Activated CD4-positive, alpha-beta T cell treated with anti-CD3 and anti-CD28 coated beads for 36 hours (primary cell): ENCODE data around the gene IRAK1. TPM values are rescaled to one million over a fixed set of nuclear protein-coding genes. Genes with fewer than 3 reads are reported as not detected.

ENCODE experiments used
- ATAC-seq: fragments of 200-7000 bp; cut with Tn5 transposase; one replicate; pipeline ENCODE4 v1.10.0; 2021; ENCODE audit warnings: mild to moderate bottlenecking, moderate library complexity
- CTCF ChIA-PET: fragments of 350-600 bp; sonication (Branson Sonifier 250); formaldehyde crosslinking; loops from one replicate; lab custom pipeline; 2021; ENCODE audit warnings: antibody characterized with exemption; lab: Charles Lee
- POLR2A ChIA-PET: fragments of 350-600 bp; sonication (Branson Sonifier 250); formaldehyde crosslinking; loops from one replicate; lab custom pipeline; 2021; ENCODE audit warnings: antibody characterized with exemption, inconsistent platforms; lab: Charles Lee
- DNase-seq: peaks from one replicate; pipeline ENCODE4 v3.0.0-alpha.2; 2020
- H3K27ac Mint-ChIP-seq: one replicate; pipeline ENCODE4 v1.8.0; 2021; ENCODE audit warnings: mixed read lengths
- H3K27me3 Mint-ChIP-seq: one replicate; pipeline ENCODE4 v1.8.0; 2021; ENCODE audit warnings: mixed read lengths
- H3K36me3 Mint-ChIP-seq: one replicate; pipeline ENCODE4 v1.8.0; 2021; ENCODE audit warnings: low read depth, mixed read lengths
- H3K4me1 Mint-ChIP-seq: one replicate; pipeline ENCODE4 v1.8.0; 2021; ENCODE audit warnings: mixed read lengths
- H3K4me3 Mint-ChIP-seq: one replicate; pipeline ENCODE4 v1.8.0; 2021; ENCODE audit warnings: mild to moderate bottlenecking, moderate library complexity, mixed read lengths
- H3K9me3 Mint-ChIP-seq: one replicate; pipeline ENCODE4 v1.8.0; 2021; ENCODE audit warnings: low read depth, mixed read lengths
- intact Hi-C, 2 experiments: fragments of 100-400 bp; cut with DNase I in 1 of 2; cut with micrococcal nuclease in 1 of 2; formaldehyde crosslinking; loops; one replicate each; pipeline versions ENCODE4 v1.14.2 to v1.15.1; 2022 to 2024; cut with DNase I, micrococcal nuclease
- total RNA-seq, 2 experiments: library from RNA; stranded (reverse); gene quantifications; one replicate each; pipeline ENCODE4 v1.2.3, GENCODE V29; 2021

The IRAK1 gene
- total RNA-seq, 2 experiments from 2014 or later: 84.3 to 93.6 TPM

- Mint-ChIP-seq H3K4me1 (peaks cover 14% of the 10 kb centered on the region), H3K27me3 (no peaks in the 10 kb centered on the region), H3K36me3 (peaks cover 9% of the 10 kb centered on the region), H3K9me3 (no peaks in the 10 kb centered on the region), H3K27ac (peak overlapping the region; percentile 87), H3K4me3 (peak overlapping the region; percentile 85)
- ChIA-PET CTCF (interaction anchor here (0.7 to 0.8 kb wide), 2 partner anchors 36 to 49 kb away, joined by 3 to 5 read pairs; no protein-coding TSS in a partner anchor), POLR2A (interaction anchor here (0.6 kb wide), 1 partner anchor 51 kb away, joined by 3 read pairs; no protein-coding TSS in a partner anchor)
- DNase-seq (no peak), ATAC-seq (no peak)
- intact Hi-C loops: loop anchor here in 1 of 2 experiments (2.0 to 10.0 kb wide), 4 partner anchors 33 to 357 kb away; partner anchors contain the start of genes ARHGAP4, EMD, FLNA and MECP2
These were observed 1.8 kb downstream of the IRAK1 start for GRCh38 chrX:154017766-154018517.

GRCh38 chrX:154016366-154017076 lies 3.2 kb downstream of the IRAK1 start:
- DNase-seq (no peak), ATAC-seq (no peak)
- Mint-ChIP-seq H3K9me3 (no peaks in the 10 kb centered on the region), H3K4me3 (no peak overlapping the region), H3K27ac (no peak overlapping the region), H3K4me1 (peaks cover 14% of the 10 kb centered on the region), H3K36me3 (peaks cover 12% of the 10 kb centered on the region), H3K27me3 (no peaks in the 10 kb centered on the region)
- intact Hi-C loops: loop anchor here in 1 of 2 experiments (5.0 to 10.0 kb wide), 2 partner anchors 89 to 358 kb away; partner anchors contain the start of genes ARHGAP4, EMD and FLNA
- ChIA-PET CTCF (no interaction called here), POLR2A (interaction anchor here (0.5 kb wide), 1 partner anchor 103 kb away, joined by 3 read pairs; no protein-coding TSS in a partner anchor)

DNA sequence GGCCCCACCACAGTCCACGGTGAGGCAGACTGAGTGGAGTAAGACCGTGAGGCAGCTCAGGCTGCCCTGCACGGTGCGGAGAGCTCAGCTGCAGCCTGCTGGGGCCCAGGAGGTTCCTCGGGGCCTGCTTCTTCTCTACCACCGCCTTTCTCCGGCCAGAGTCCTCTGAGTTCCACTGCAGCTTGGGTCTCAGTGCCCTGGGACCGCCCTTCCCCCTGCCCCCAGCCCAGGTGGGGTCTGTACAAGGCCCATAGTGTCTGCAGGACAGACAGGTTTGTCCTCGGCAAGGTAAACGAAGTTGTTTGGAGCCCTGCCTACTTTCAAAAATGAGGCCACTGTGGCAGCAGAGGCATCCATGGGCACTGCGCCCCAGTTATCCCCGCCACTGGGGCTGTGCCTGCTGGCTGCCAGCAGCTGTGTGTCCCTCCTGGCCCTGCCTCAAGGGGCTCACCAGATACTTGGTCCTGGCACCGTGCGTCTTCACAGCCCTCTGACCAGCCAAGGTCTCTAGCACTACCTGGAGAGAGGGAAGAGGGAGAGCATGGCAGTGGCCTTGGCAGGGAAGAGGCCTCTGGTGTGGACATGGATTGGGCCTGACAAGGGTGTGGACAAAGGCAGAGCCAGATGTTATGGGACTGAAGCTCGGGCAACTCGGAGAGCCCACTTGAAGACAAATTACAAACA lies 4.0 kb downstream of the IRAK1 start:
- Mint-ChIP-seq H3K36me3 (peaks cover 12% of the 10 kb centered on the region), H3K27ac (peak overlapping the region; percentile 42), H3K4me1 (peaks cover 7% of the 10 kb centered on the region), H3K27me3 (no peaks in the 10 kb centered on the region), H3K9me3 (no peaks in the 10 kb centered on the region), H3K4me3 (no peak overlapping the region)
- DNase-seq: no peak
- ChIA-PET CTCF (no interaction called here), POLR2A (no interaction called here)
- ATAC-seq: no peak
- intact Hi-C loops: loop anchor here in 1 of 2 experiments (5.0 to 10.0 kb wide), 2 partner anchors 88 to 359 kb away; partner anchors contain the start of genes ARHGAP4, EMD and FLNA

- intact Hi-C loops: loop anchor here in 1 of 2 experiments (5.0 to 10.0 kb wide), 2 partner anchors 87 to 360 kb away; partner anchors contain the start of genes ARHGAP4, EMD and FLNA
- peaks cover 7% of the 10 kb centered on the region for H3K4me1 Mint-ChIP-seq
- CTCF ChIA-PET: interaction anchor here (0.7 to 1.6 kb wide), 4 partner anchors 10 to 53 kb away, joined by 4 to 9 read pairs (median 5); no protein-coding TSS in a partner anchor
- H3K9me3 Mint-ChIP-seq: no peaks in the 10 kb centered on the region
- no peak overlapping the region for H3K4me3 Mint-ChIP-seq
- POLR2A ChIA-PET: interaction anchor here (0.9 kb wide), 2 partner anchors 13 to 26 kb away, joined by 3 to 6 read pairs; no protein-coding TSS in a partner anchor
- DNase-seq: no peak
- no peak overlapping the region for H3K27ac Mint-ChIP-seq
- no peaks in the 10 kb centered on the region for H3K27me3 Mint-ChIP-seq
- no peak for ATAC-seq
- H3K36me3 Mint-ChIP-seq: peaks cover 15% of the 10 kb centered on the region
These were observed 5.0 kb downstream of the IRAK1 start for GRCh38 chrX:154014429-154015380.

DNA sequence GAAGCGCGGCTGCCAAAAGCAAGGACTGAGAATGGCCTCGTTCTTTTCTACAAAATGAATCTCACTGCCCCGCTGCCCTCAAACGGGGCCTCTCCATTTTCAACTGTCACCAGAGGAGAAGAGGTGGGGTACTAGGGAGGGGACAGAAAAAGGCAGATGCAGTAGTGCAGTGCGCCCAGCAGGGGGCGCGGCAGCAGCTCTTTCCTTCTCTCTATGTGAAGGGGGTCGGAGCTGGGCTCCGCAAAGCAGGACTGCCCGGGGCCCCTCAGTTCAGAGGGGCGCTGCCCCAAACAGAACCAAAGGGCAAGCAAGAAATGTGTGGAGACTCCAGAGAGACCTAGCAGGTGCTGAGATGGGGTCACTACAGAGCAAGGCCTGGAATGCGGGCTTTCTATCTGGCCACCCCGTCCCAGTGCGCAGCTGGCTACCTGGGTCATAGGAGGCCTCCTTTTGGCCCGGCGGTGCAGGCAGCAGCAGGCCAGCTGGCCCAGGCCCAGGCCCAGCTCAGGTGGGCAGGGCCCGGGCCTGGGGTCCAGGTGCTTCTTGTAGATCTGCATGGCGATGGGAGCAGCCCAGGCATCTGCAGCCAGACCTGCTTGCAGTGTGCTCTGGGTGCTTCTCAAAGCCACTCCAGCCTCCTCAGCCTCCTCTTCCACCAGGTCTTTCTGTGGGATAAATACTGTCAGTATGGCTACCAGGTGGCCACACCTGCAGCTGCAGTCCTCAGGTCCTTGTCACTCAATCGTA lies 5.9 kb downstream of the IRAK1 start:
- peaks cover 7% of the 10 kb centered on the region for H3K4me1 Mint-ChIP-seq
- POLR2A ChIA-PET: interaction anchor here (0.9 to 1.0 kb wide), 3 partner anchors 12 to 47 kb away, joined by 3 to 6 read pairs (median 4); no protein-coding TSS in a partner anchor

GRCh38 chrX:154013001-154013421 lies 6.7 kb downstream of the IRAK1 start:
- Mint-ChIP-seq H3K4me1 (peaks cover 7% of the 10 kb centered on the region), H3K36me3 (peaks cover 15% of the 10 kb centered on the region), H3K4me3 (no peak overlapping the region), H3K27me3 (no peaks in the 10 kb centered on the region), H3K9me3 (no peaks in the 10 kb centered on the region), H3K27ac (no peak overlapping the region)
- DNase-seq: no peak
- CTCF ChIA-PET: interaction anchor here (1.0 to 2.2 kb wide), 10 partner anchors 10 to 124 kb away, joined by 3 to 10 read pairs (median 4); no protein-coding TSS in a partner anchor
- intact Hi-C loops: loop anchor here (1.0 to 10.0 kb wide), 2 partner anchors 38 to 362 kb away; partner anchors contain the start of genes EMD (in 1 of the 2) and FLNA (in 1 of the 2)
- POLR2A ChIA-PET: interaction anchor here (1.0 kb wide), 1 partner anchor 46 kb away, joined by 4 read pairs; no protein-coding TSS in a partner anchor
- ATAC-seq: no peak

More for the DNA sequence above, 5.9 kb downstream of the IRAK1 start:
- DNase-seq (peak; percentile 67), ATAC-seq (peak; percentile 85)
- peaks cover 13% of the 10 kb centered on the region for H3K36me3 Mint-ChIP-seq
- H3K9me3 Mint-ChIP-seq: no peaks in the 10 kb centered on the region
- intact Hi-C loops: loop anchor here (1.0 to 10.0 kb wide), 2 partner anchors 38 to 361 kb away; partner anchors contain the start of genes EMD (in 1 of the 2) and FLNA (in 1 of the 2)
- CTCF ChIA-PET: interaction anchor here (0.7 to 2.2 kb wide), 13 partner anchors 9 to 123 kb away, joined by 3 to 10 read pairs (median 4); no protein-coding TSS in a partner anchor
- no peaks in the 10 kb centered on the region for H3K27me3 Mint-ChIP-seq
- peak overlapping the region; percentile 13 for H3K27ac Mint-ChIP-seq
- H3K4me3 Mint-ChIP-seq: no peak overlapping the region

- no peak overlapping the region for H3K4me3 Mint-ChIP-seq
- H3K27ac Mint-ChIP-seq: no peak overlapping the region
- peaks cover 9% of the 10 kb centered on the region for H3K4me1 Mint-ChIP-seq
- DNase-seq: no peak
- intact Hi-C loops: loop anchor here in 1 of 2 experiments (10.0 kb wide), 1 partner anchor 362 kb away; the partner anchor contains the start of genes EMD and FLNA
- no peaks in the 10 kb centered on the region for H3K9me3 Mint-ChIP-seq
- H3K27me3 Mint-ChIP-seq: no peaks in the 10 kb centered on the region
- H3K36me3 Mint-ChIP-seq: peaks cover 18% of the 10 kb centered on the region
- ChIA-PET POLR2A (no interaction called here), CTCF (interaction anchor here (1.0 to 2.2 kb wide), 3 partner anchors 10 to 37 kb away, joined by 3 to 10 read pairs (median 5); no protein-coding TSS in a partner anchor)
- ATAC-seq: no peak
These were observed 7.2 kb downstream of the IRAK1 start for GRCh38 chrX:154012336-154012991.

GRCh38 chrX:154011376-154012335 lies 8.0 kb downstream of the IRAK1 start:
- no peak overlapping the region for H3K27ac Mint-ChIP-seq
- POLR2A ChIA-PET: no interaction called here
- intact Hi-C loops: loop anchor here in 1 of 2 experiments (10.0 kb wide), 1 partner anchor 363 kb away; the partner anchor contains the start of genes EMD and FLNA
- H3K36me3 Mint-ChIP-seq: peaks cover 19% of the 10 kb centered on the region
- H3K9me3 Mint-ChIP-seq: no peaks in the 10 kb centered on the region
- no peak for DNase-seq
- no peak for ATAC-seq
- H3K27me3 Mint-ChIP-seq: no peaks in the 10 kb centered on the region
- peaks cover 8% of the 10 kb centered on the region for H3K4me1 Mint-ChIP-seq
- H3K4me3 Mint-ChIP-seq: no peak overlapping the region
- CTCF ChIA-PET: interaction anchor here (2.2 kb wide), 1 partner anchor 15 kb away, joined by 10 read pairs; no protein-coding TSS in a partner anchor
